ENCODE measurements around the gene SPATA12.

DNA sequence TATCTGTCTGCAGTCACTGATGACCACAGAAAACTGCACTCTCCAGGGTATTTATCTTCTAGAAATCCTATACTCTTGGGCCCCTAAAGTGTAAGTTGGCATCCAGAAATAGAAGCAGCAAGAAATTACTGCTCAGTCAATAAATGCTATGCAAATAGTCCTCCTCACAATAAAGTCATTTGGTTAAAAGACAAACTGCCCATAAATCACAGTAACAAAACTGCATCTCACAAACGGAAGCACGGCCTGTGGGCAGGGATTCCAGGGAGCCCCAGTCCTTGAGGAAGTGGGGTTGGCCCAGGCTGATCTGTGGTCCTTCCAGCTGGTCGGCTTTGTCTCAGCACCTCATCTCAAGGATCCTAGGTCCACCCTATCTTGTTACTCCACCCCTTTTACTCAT lies 29.7 kb upstream of the SPATA12 start:
- TF ChIP-seq POLR2A (IDR thresholded peaks at IDR 0.05) (no peak), POLR2AphosphoS5 (IDR thresholded peaks at IDR 0.05) (no peak)
- TF ChIP-seq, protein P1, sequence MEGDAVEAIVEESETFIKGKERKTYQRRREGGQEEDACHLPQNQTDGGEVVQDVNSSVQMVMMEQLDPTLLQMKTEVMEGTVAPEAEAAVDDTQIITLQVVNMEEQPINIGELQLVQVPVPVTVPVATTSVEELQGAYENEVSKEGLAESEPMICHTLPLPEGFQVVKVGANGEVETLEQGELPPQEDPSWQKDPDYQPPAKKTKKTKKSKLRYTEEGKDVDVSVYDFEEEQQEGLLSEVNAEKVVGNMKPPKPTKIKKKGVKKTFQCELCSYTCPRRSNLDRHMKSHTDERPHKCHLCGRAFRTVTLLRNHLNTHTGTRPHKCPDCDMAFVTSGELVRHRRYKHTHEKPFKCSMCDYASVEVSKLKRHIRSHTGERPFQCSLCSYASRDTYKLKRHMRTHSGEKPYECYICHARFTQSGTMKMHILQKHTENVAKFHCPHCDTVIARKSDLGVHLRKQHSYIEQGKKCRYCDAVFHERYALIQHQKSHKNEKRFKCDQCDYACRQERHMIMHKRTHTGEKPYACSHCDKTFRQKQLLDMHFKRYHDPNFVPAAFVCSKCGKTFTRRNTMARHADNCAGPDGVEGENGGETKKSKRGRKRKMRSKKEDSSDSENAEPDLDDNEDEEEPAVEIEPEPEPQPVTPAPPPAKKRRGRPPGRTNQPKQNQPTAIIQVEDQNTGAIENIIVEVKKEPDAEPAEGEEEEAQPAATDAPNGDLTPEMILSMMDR (IDR thresholded peaks at IDR 0.05) = no peak

Data from gastroesophageal sphincter (tissue), 3 donors.